Measurements from ENCODE around the gene PAPPA2.

DNA sequence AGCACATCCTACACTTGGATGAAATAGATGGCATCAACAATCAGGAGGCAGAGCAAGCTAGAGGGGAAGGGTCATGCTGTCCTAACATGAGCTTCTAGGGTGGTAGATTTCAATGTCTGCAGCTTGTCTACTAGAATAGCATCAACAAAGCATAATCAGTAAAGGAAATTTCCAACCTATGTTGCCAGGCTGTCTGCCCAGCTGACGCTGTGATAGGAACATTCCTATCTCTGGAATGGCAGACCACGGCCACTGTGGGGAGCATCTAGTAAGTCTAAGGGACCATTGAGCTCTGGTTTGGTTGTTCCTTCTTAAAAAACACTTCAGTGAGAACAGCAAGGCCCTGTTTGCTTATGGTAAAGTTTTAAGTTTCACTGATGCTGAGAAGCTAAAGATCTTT lies 206.8 kb downstream of the PAPPA2 start:
- TF ChIP-seq CTCF (IDR thresholded peaks at IDR 0.05) (no peak), POLR2A (IDR thresholded peaks at IDR 0.05) (no peak)
